HG02588 (cell line): ENCODE measurements around the gene SMTN.
A peak's percentile ranks its signal among the peaks of the same experiment; 100 is the strongest.
"Not testable (repeated sequence)": the region's sequence is repeated elsewhere in the genome, so short reads cannot be mapped to it uniquely, and the experiment has no call there.

Source experiments
- ATAC-seq: cut with Tn5 transposase; IDR thresholded peaks from one replicate; pipeline ENCODE4 v1.9.1; 2021; ENCODE audit warnings: mild to moderate bottlenecking, moderate library complexity; ENCODE audit not compliant: unreplicated experiment

SMTN gene

GRCh38 chr22:31080848-31081649, at the start of gene SMTN:
TSS of gene SMTN (plus strand) at chr22:31081318. CDS start at chr22:31083259, 1,941 bp downstream.
- ATAC-seq: peak; percentile 57

GRCh38 chr22:31036671-31037550, 44.2 kb upstream of the SMTN start:
- ATAC-seq: no peak

- no peak for ATAC-seq
These were observed 42.4 kb upstream of the SMTN start for GRCh38 chr22:31038686-31039085.

DNA sequence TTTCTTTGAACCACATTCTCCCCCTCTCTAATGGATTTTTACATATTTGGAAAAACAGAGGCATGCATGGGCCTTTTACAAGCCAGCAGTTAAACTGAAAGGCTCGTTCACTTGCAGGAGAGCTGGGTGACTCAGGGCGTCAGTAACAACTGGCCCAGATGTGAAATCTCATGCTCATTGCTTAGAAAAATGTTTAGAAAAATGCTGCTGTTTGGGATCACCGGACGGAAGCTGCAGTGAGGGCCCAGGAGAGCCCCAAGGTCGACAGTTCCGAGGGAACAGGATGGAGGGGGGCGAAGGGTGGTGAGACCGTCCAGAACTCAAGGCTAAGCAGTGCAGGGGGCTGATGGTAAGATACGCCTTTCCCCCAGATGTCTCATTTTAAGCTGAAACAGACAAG, 41.7 kb upstream of the SMTN start:
- no peak for ATAC-seq

DNA sequence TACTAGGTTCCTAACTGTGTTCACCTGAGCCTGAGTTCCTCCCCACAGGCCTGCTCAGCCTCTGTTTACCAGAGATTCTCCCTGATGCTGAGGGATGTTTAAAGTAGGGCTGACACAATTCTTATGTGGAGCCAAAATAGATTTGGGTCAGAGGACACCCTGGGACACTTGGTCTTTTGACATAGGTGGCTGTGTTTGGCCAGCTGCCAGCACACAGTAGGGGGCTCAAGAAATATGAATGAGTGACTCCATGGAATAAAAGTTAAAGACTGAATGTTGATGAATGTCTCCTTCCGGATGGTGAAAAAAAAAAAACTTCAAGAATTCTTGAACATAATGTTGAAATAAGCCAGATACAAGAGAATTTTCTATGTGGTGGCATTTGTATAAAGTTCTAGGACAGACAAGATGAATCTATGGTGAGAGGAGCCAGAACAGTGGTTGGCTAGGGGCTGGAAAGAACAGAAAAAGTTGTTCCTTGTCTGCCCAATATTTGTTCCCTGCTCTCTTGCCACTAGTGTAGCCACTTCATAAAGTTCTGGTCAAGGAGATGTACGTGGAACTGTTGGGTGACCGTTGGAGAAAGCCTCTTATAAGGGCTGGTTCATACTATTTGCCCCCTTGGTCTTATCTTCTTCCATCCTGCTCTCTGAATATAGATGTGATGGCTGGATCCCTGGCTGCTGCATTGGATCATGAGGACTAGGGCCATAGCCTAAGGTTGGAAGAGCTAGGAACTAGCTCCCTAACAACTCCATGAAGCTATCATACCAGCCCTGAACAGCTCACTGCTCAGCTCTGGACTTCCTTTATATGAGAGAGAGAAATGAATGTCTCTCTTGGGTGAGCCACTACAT, 40.3 kb upstream of the SMTN start:
- no peak for ATAC-seq

- no peak for ATAC-seq
These were observed 36.8 kb upstream of the SMTN start for GRCh38 chr22:31044262-31044861.

DNA sequence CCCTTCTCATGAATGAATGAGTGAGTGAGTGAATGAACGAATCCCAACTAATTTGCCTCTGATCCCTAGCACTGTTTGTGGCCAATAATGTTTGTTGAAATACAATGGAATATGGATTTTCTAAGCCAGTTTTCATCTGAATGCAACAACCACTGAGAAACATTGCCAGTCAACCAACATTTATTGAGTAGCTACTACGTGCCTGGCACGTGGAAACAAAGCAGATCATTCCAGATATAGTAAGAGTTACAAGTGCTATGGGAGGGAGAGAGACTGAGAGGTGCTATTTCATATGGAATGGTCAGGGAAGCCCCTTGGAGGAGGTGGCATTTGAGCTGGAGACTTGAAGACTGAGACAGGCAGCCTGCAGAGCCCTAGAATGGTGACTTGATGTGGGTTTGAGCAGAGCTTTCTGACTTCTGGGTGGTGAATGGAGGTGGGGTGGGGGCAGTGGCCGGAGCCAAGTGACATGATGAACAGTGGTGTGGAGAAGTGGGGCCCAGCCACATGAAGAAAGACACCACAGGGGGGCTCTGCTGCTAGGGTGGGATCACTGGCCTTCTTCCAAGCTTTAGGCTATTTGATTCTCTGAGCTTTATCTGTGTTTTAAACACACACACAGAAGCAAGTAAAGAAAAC, 35.1 kb upstream of the SMTN start:
- no peak for ATAC-seq

GRCh38 chr22:31046539-31047226, 34.4 kb upstream of the SMTN start:
- no peak for ATAC-seq

- ATAC-seq: no peak
These were observed 32.5 kb upstream of the SMTN start for GRCh38 chr22:31048570-31048969.

GRCh38 chr22:31049815-31050420, 31.2 kb upstream of the SMTN start:
- no peak for ATAC-seq

GRCh38 chr22:31055117-31055634, 25.9 kb upstream of the SMTN start:
- ATAC-seq: no peak

DNA sequence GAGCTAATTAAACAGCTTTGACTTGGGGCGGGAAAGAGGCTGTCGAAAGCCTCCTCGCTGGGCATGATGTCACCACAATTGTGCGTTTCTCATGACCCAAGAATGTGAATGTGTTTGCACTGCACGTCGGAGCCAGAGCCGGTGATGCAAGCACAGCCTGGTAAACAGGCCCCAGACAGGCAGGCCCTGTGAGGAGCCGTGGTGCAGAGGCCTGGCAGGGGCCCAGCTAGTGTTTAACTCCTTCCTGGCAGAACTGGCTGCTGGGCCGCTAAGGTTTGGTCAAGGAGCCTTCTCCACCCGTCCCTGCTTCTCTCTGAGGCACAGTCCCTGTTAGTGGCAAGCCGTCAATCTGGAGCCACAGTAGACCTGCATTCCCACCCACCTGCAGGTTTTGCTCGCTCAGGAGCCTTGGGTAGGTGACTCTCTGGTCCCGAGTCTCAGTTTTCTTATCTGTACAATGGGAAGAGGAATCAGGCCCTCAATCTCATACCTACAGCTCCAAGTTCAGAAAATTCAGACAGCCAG, 25.4 kb upstream of the SMTN start:
- ATAC-seq: no peak

GRCh38 chr22:31056986-31057599, 24.0 kb upstream of the SMTN start:
- no peak for ATAC-seq

GRCh38 chr22:31059663-31060062, 21.5 kb upstream of the SMTN start:
- not testable (repeated sequence) for ATAC-seq

GRCh38 chr22:31062566-31063230, 18.4 kb upstream of the SMTN start:
- ATAC-seq: no peak

DNA sequence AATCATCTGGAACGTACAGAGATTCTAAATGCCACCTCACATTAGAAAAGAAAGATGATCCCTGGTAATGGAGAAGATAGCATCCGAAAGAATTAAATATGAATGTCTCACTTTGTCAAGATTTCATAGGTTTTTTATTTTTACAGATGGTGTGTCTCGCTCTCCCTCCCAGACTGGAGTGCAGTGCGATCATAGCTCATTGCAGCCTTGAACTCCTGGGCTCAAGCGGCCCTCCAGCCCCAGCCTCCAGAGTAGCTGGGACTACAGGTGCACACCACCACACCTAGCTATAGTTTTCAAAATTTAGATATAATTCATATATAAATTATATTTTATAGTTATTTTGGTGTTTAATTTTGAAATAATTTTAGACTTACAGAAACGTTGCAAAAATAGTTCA, 16.7 kb upstream of the SMTN start:
- no peak for ATAC-seq

GRCh38 chr22:31068970-31069369, 12.1 kb upstream of the SMTN start:
- ATAC-seq: no peak
